Measurements from ENCODE around the gene FAM163A. TPM values are rescaled to one million over a fixed set of nuclear protein-coding genes. Genes with fewer than 3 reads are reported as not detected.

FAM163A gene
- total RNA-seq, 4 donors from 2014 or later, result 0.44 TPM; not detected in 3

Other genes starting within 250 kb of the FAM163A start
- not detected for gene NPHS2, start 167.3 kb upstream of the FAM163A start, total RNA-seq
- under 1 TPM in 3 of 4 donors, not detected in 1; 0.21 to 0.59 (median 0.44) TPM for gene TDRD5, start 151.5 kb upstream of the FAM163A start, total RNA-seq
- 10 to 100 TPM; 55.7 to 77.5 (median 59.0) TPM for gene TOR1AIP2, start 134.5 kb downstream of the FAM163A start, total RNA-seq
- 10 to 100 TPM; 43.5 to 85.9 (median 60.1) TPM for gene TOR1AIP1, start 139.0 kb downstream of the FAM163A start, total RNA-seq
- 100 to 1,000 TPM in 2 of 4 donors, 10 to 100 TPM in 2; 82.6 to 112 (median 94.9) TPM for gene CEP350, start 211.5 kb downstream of the FAM163A start, total RNA-seq

Measured in tibial nerve (tissue), 4 donors.